HuH-7 (cell line): ENCODE data around the gene ZNF76.

Source experiments
- DNase-seq: peaks from one replicate; pipeline ENCODE4 v3.0.0; 2011; ENCODE audit warnings: low spot score

The ZNF76 gene

GRCh38 chr6:35259194-35259947, at the start of gene ZNF76:
ZNF76 (plus strand) TSS chr6:35259735; CDS start chr6:35281152, 21,417 bp downstream.
- DNase-seq: peak; percentile 88

GRCh38 chr6:35213298-35213791, 46.2 kb upstream of the ZNF76 start:
- peak; percentile 44 for DNase-seq

- DNase-seq: peak; percentile 61
Measured at GRCh38 chr6:35213824-35214756, 45.4 kb upstream of the ZNF76 start, which contains the start of gene SCUBE3. SCUBE3 (plus strand) TSS chr6:35213956; CDS start chr6:35214419, 463 bp downstream.

- DNase-seq: no peak
Measured at GRCh38 chr6:35214869-35215664, 44.5 kb upstream of the ZNF76 start.

GRCh38 chr6:35215665-35216411, 43.7 kb upstream of the ZNF76 start:
- DNase-seq: no peak

- DNase-seq: no peak
Measured at GRCh38 chr6:35216412-35216732, 43.2 kb upstream of the ZNF76 start.

- DNase-seq: peak; percentile 37
Measured at GRCh38 chr6:35216851-35217811, 42.4 kb upstream of the ZNF76 start.

- no peak for DNase-seq
Measured at GRCh38 chr6:35218021-35218420, 41.5 kb upstream of the ZNF76 start.

- DNase-seq: no peak
Measured at GRCh38 chr6:35218456-35218855, 41.1 kb upstream of the ZNF76 start.

- no peak for DNase-seq
Measured at GRCh38 chr6:35219683-35220326, 39.7 kb upstream of the ZNF76 start.

GRCh38 chr6:35220711-35221110, 38.8 kb upstream of the ZNF76 start:
- no peak for DNase-seq

- no peak for DNase-seq
Measured at GRCh38 chr6:35223396-35223795, 36.1 kb upstream of the ZNF76 start.

- no peak for DNase-seq
Measured at GRCh38 chr6:35224720-35225119, 34.8 kb upstream of the ZNF76 start.

GRCh38 chr6:35228481-35228880, 31.1 kb upstream of the ZNF76 start:
- no peak for DNase-seq

- DNase-seq: no peak
Measured at GRCh38 chr6:35229304-35229703, 30.2 kb upstream of the ZNF76 start.

GRCh38 chr6:35230498-35230897, 29.0 kb upstream of the ZNF76 start:
- DNase-seq: no peak

GRCh38 chr6:35230950-35231349, 28.6 kb upstream of the ZNF76 start:
- no peak for DNase-seq

GRCh38 chr6:35231563-35231962, 28.0 kb upstream of the ZNF76 start:
- no peak for DNase-seq

GRCh38 chr6:35234901-35235300, 24.6 kb upstream of the ZNF76 start:
- DNase-seq: no peak

- DNase-seq: no peak
Measured at GRCh38 chr6:35236223-35236622, 23.3 kb upstream of the ZNF76 start.
